GM18951 (cell line): ENCODE results near the gene ZBTB42.

Experiments
- POLR2A ChIP-seq: IDR thresholded peaks from 4 replicates; pipeline ENCODE4 v1.6.1; 2011; ENCODE audit warnings: mild to moderate bottlenecking; ENCODE audit not compliant: insufficient read length, insufficient read depth; ENCODE audit errors: extremely low read depth
- in situ Hi-C: fragments of 300-500 bp; cut with MboI; formaldehyde crosslinking; loops from one replicate; pipeline ENCODE4 v1.12.0; 2022; ENCODE audit warnings: low sequenced_read_pairs, mixed read lengths, inconsistent platforms; ENCODE audit not compliant: unreplicated experiment

The ZBTB42 gene

GRCh38 chr14:104800771-104801519 is at the start of gene ZBTB42:
TSS of gene ZBTB42 (plus strand) at chr14:104801101. CDS start at chr14:104801198, 97 bp downstream.
- in situ Hi-C loops: no loop called here
- no peak for TF ChIP-seq POLR2A

DNA sequence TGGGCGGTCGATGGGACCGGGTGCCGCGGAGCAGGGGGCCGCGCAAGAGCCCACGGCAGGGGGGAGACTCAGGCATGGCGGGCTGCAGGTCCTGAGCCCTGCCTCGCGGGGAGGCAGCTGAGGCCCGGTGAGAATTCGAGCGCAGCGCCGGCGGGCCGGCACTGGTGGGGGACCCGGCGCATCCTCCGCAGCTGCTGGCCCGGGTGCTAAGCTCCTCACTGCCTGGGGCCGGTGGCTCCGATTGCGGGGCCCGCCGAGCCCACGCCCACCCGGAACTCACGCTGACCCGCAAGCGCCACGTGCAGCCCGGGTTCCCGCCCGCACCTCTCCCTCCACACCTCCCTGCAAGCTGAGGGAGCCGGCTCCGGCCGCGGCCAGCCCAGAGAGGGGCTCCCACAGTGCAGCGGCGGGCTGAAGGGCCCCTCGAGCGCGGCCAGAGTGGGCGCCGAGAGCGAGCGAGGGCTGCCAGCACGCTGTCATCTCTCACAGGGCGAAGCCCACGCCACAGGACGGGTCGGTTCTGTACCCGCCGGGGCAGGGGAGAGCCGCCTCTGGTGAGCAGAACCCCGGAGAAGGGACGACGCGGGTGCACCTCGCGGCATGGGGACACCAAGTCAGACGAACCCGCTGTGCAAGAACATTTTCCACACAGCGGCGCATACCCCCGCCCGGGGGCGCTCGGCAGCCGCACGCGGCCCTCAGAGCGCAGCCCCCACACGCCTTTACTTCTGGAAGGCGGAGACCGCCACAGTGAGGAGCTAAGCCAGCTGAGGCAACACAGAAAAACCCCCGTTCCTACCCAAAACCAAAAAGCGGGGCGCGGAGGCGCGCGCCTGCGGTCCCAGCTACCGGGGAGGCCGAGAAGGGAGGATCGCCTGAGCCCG is 49.1 kb upstream of the ZBTB42 start:
- TF ChIP-seq POLR2A: no peak
- in situ Hi-C loops: no loop called here

DNA sequence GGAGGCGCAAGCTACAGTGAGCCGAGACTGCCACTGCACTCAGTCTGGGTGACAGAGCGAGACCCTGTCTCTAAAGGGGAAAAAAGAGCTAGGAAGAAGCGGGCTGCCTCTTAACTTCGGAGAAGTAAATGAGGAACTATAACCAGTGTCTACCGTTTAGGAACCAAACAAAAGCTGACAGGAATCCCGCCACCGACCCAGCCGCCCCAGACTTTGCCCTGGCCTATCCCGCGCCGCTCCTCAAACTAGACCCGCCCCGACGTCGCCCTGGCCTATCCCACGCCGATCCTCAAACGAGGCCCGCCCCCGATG is 48.5 kb upstream of the ZBTB42 start:
- peak; percentile 44 for TF ChIP-seq POLR2A
- in situ Hi-C loops: no loop called here

- TF ChIP-seq POLR2A: peak; percentile 80
- in situ Hi-C loops: no loop called here
Measured at GRCh38 chr14:104752735-104753527, 48.0 kb upstream of the ZBTB42 start, which contains the start of gene SIVA1. TSS of gene SIVA1 (plus strand) at chr14:104753147. CDS start at chr14:104753202, 55 bp downstream.

- TF ChIP-seq POLR2A: no peak
- in situ Hi-C loops: no loop called here
Measured at GRCh38 chr14:104753528-104754212, 47.2 kb upstream of the ZBTB42 start.

DNA sequence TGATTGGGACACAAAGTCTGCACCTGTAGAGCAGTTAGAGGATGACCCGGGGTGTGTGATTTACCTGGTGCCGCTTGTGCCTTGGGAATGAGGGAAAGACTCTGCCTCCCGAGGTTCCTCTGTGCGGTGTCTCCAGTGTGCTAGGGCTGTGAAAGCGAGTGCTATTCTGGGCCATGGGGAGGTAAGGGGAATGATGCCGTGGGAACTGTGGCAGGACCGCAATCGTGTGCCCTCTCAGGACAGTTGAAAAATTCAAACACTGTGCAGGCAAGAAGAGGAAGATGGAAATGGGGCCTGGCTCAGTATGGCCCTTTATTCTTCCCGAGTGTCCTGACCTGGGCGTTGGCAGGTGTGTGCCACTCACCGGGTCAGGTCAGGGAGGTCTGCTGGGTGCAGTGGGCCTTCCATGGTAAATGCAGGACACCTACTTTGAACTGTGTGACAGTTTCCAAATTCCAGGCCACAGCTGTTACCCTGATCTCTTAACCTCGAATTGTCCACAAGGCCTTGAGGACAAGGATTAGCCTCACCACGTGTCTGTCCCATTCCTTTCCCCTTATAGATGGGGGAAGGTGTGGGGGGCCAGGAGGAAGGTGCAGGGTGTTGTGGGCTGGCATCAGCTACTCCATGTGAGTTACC is 46.6 kb upstream of the ZBTB42 start:
- in situ Hi-C loops: no loop called here
- TF ChIP-seq POLR2A: no peak

DNA sequence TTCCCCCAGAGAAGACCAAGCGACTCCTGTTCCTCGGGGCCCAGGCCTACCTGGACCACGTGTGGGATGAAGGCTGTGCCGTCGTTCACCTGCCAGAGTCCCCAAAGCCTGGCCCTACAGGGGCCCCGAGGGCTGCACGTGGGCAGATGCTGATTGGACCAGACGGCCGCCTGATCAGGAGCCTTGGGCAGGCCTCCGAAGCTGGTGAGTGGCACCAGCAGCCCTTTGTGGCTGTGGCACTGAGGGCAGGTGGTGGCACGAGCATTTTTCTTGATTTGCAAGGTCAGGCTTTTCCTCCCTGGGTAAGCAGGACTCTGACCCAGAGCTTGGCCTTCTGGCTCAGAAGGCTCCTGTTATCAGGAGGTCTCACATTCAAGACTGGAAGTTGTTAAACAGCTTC is 45.3 kb upstream of the ZBTB42 start:
- TF ChIP-seq POLR2A: no peak
- in situ Hi-C loops: no loop called here

DNA sequence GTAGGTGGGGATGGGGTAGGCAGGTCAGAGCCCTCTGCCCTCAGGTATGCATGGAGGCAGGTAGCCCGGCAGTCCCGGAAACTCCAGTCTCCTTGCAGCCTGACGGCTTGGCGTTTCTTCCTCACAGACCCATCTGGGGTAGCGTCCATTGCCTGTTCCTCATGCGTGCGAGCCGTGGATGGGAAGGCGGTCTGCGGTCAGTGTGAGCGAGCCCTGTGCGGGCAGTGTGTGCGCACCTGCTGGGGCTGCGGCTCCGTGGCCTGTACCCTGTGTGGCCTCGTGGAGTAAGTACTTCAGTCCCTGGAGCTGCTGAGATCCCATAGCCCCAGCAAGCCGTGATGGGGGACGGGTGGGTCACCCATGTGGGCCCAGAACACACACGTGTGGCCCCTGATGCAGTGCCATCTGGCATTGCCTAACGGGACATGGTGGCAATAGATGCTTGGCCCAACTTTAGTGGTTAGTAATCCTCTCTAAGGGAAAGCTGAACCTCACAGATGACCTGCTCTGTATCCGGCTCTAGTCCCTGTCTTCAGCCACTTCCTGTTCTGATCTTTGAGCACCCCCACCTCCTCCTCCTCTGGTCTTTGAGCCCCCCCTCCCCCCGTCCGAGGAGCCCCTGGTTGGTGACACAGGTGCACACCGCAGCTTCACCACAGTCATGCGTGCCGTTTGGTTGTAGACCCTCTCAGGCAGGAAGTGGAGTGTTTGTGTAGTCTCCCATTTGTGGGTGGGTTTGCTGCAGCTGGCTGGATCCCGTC is 44.2 kb upstream of the ZBTB42 start:
- in situ Hi-C loops: no loop called here
- TF ChIP-seq POLR2A: no peak

GRCh38 chr14:104757238-104757585 is 43.7 kb upstream of the ZBTB42 start:
- no peak for TF ChIP-seq POLR2A
- in situ Hi-C loops: no loop called here

DNA sequence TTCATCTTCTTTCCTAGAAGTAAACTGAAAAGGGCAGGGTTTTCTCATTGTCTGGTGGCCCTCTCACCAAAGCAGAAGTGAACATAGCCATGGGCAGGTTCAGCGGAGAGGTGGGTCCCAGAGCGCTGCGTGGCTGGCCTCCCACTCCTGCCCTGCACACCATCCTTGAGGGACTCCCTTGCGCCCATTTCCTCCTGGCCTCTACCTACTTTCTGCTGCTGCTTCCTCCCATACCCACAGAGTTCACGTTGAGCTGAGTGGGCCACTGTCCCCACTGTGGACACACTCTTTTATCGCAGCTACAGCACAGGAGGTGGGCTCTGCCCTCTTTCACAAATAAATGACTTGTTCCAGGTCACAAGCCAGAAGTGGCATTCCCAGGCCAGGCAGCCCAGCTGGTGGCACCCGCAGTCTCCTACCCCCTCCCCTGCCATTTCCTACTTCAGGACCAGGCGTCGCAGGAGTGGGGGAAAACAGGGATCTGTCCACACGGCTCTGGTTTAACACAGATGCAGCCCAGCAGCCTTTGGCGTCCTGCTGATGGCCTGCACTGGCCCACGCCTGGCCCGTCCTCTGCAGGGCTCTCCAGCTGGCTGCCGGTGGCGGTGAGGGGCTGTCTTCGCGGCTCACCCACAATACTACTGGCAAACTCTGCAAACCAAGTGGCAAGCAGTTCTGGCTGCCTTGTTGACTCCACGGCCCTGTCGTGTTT is 43.1 kb upstream of the ZBTB42 start:
- in situ Hi-C loops: no loop called here

More for the DNA sequence above, 43.1 kb upstream of the ZBTB42 start:
- TF ChIP-seq POLR2A: no peak
